Endothelial cell of umbilical vein (primary cell): ENCODE results near the gene ATPAF1. TPM values are rescaled to one million over a fixed set of nuclear protein-coding genes. Genes with fewer than 3 reads are reported as not detected.

Source experiments
- BruUV-seq: library from RNA; stranded (reverse); fragments of 400-500 nt; replicated peaks from 2 replicates; lab custom pipeline; 2021; lab: Mats Ljungman, UMichigan
- CTCF ChIA-PET: fragments of 300-600, 350-600 bp; sonication (Branson Sonifier 250); formaldehyde crosslinking; loops from one replicate; lab custom pipeline; 2021; ENCODE audit warnings: antibody characterized with exemption, inconsistent platforms; lab: Charles Lee
- POLR2A ChIA-PET: fragments of 300-600, 350-600 bp; sonication (Branson Sonifier 250); formaldehyde crosslinking; loops from one replicate; lab custom pipeline; 2021; ENCODE audit warnings: antibody characterized with exemption, inconsistent platforms; lab: Charles Lee
- DNase-seq: peaks from one replicate; pipeline ENCODE4 v3.0.0-alpha.2; 2011; ENCODE audit warnings: low read depth, low spot score
- FAIRE-seq: peaks from 2 replicates; lab custom pipeline; 2011; peaks lifted over from hg19 to GRCh38; lab: Jason Lieb, UNC
- H2AFZ ChIP-seq: 2 replicates; pipeline ENCODE4 v1.6.0; 2012; ENCODE audit warnings: low read depth, low read length, control low read depth, inconsistent platforms
- H3K27ac ChIP-seq: 2 replicates; pipeline ENCODE4 v1.5.1; 2011; ENCODE audit warnings: low read depth, mild to moderate bottlenecking, control low read depth, low read length, moderate library complexity; ENCODE audit not compliant: insufficient read depth
- H3K27me3 ChIP-seq, 2 experiments: 2 replicates each; pipeline versions ENCODE4 v1.6.0 to v1.6.1; 2011; ENCODE audit warnings: low read length in 2 of 2, mixed read lengths in 1 of 2; ENCODE audit not compliant: control insufficient read depth in 2 of 2, insufficient read depth in 2 of 2
- H3K36me3 ChIP-seq, 2 experiments: 2 replicates in 1 of 2; 3 replicates in 1 of 2; pipeline ENCODE4 v1.5.1; 2011; ENCODE audit warnings: low read length in 2 of 2, mild to moderate bottlenecking in 1 of 2, moderate library complexity in 1 of 2; ENCODE audit not compliant: control insufficient read depth in 2 of 2, insufficient read depth in 2 of 2; ENCODE audit errors: extremely low read depth in 1 of 2
- H3K4me1 ChIP-seq: 3 replicates; pipeline ENCODE4 v1.5.1; 2011; ENCODE audit warnings: mild to moderate bottlenecking, low read length; ENCODE audit not compliant: control insufficient read depth, insufficient read depth; ENCODE audit errors: extremely low read depth
- H3K4me2 ChIP-seq: 2 replicates; pipeline ENCODE4 v1.6.1; 2011; ENCODE audit warnings: low read length, control low read depth, mixed read lengths; ENCODE audit not compliant: insufficient read depth
- H3K4me3 ChIP-seq, 3 experiments: fragments of 200-600 bp in 1 of 3; sonication (generic), shearing (Covaris generic) in 1 of 3; replicated peaks in 1 of 3; 2 replicates each; pipeline ENCODE4 v1.5.1; 2011 to 2016; ENCODE audit warnings: control low read depth in 3 of 3, low read length in 3 of 3, mild to moderate bottlenecking in 2 of 3, inconsistent platforms in 1 of 3, low read depth in 1 of 3, moderate library complexity in 1 of 3; ENCODE audit not compliant: insufficient read depth in 1 of 3
- H3K79me2 ChIP-seq: 2 replicates; pipeline ENCODE4 v1.6.0; 2012; ENCODE audit warnings: low read length, inconsistent platforms; ENCODE audit not compliant: control insufficient read depth, insufficient read depth
- H3K9ac ChIP-seq: replicated peaks from 2 replicates; pipeline ENCODE3; 2011; ENCODE audit warnings: low read length, control low read depth; ENCODE audit not compliant: insufficient read depth; ENCODE audit errors: extremely low read depth
- H3K9me1 ChIP-seq: replicated peaks from 3 replicates; pipeline ENCODE4 v1.6.0; 2011; ENCODE audit warnings: mild to moderate bottlenecking, low read length; ENCODE audit not compliant: control insufficient read depth, insufficient read depth; ENCODE audit errors: extremely low read depth
- H3K9me3 ChIP-seq: replicated peaks from 2 replicates; pipeline ENCODE4 v1.5.1; 2012; ENCODE audit warnings: low read length, inconsistent platforms; ENCODE audit not compliant: control insufficient read depth, insufficient read depth
- H4K20me1 ChIP-seq: replicated peaks from 2 replicates; pipeline ENCODE3; 2011; ENCODE audit warnings: mild to moderate bottlenecking, low read length; ENCODE audit not compliant: control insufficient read depth, insufficient read depth; ENCODE audit errors: extremely low read depth
- CTCF ChIP-seq, 2 donors: IDR thresholded peaks; 1 replicate in 1 of 2; 2 replicates in 1 of 2; pipeline ENCODE4 v1.5.1; 2011; ENCODE audit warnings: low read length in 2 of 2, mild to moderate bottlenecking in 2 of 2, moderate library complexity in 2 of 2, control low read depth in 1 of 2, inconsistent platforms in 1 of 2, low read depth in 1 of 2; ENCODE audit not compliant: insufficient read depth in 1 of 2; ENCODE audit errors: extremely low read depth in 1 of 2
- EZH2 ChIP-seq: IDR thresholded peaks from 2 replicates; pipeline ENCODE4 v1.6.1; 2012; ENCODE audit warnings: borderline replicate concordance, low read depth, mild to moderate bottlenecking, moderate library complexity, low read length, inconsistent platforms; ENCODE audit not compliant: severe bottlenecking
- FOS ChIP-seq: IDR thresholded peaks from 2 replicates; pipeline ENCODE4 v1.6.1; 2011; ENCODE audit warnings: mild to moderate bottlenecking, low read length, moderate library complexity, borderline replicate concordance; ENCODE audit not compliant: insufficient read depth
- GATA2 ChIP-seq: IDR thresholded peaks from 2 replicates; pipeline ENCODE4 v1.7.0; 2011; ENCODE audit warnings: low read depth, mild to moderate bottlenecking, moderate library complexity, mixed read lengths, low read length; ENCODE audit not compliant: insufficient read length, insufficient read depth
- JUN ChIP-seq: IDR thresholded peaks from 2 replicates; pipeline ENCODE4 v1.6.1; 2011; ENCODE audit warnings: borderline replicate concordance, low read depth; ENCODE audit not compliant: insufficient read length, insufficient read depth
- MAX ChIP-seq: IDR thresholded peaks from 2 replicates; pipeline ENCODE4 v1.6.1; 2011; ENCODE audit not compliant: insufficient read depth, insufficient read length
- MYC ChIP-seq: IDR thresholded peaks from one replicate; pipeline ENCODE4 v1.6.1; 2011; ENCODE audit warnings: mild to moderate bottlenecking, low read depth, low read length
- POLR2A ChIP-seq: IDR thresholded peaks from 2 replicates; pipeline ENCODE4 v1.6.1; 2012; ENCODE audit warnings: low read depth, mild to moderate bottlenecking, control low read depth, low read length
- POLR2AphosphoS5 ChIP-seq: IDR thresholded peaks from 2 replicates; pipeline ENCODE4 v1.6.1; 2012; ENCODE audit warnings: low read depth, mild to moderate bottlenecking, control low read depth, low read length, moderate library complexity; ENCODE audit not compliant: insufficient read depth
- dilution Hi-C: fragments of 300-500 bp; cut with MboI; formaldehyde crosslinking; loops from one replicate; pipeline ENCODE4 v1.15.0; 2019; ENCODE audit warnings: low sequenced_read_pairs; ENCODE audit not compliant: extremely low pct_ligation_motif_present
- intact Hi-C: fragments of 100-400 bp; cut with micrococcal nuclease; formaldehyde crosslinking; loops from one replicate; pipeline ENCODE4 v1.10.0; 2022
- polyA plus RNA-seq, 4 experiments: library from polyadenylated mRNA; depleted of rRNA in 3 of 4; stranded (reverse) in 3 of 4; unstranded in 1 of 4; fragments of >200 nt; gene quantifications; 2 replicates each; pipeline versions ENCODE4 v1.2.1 to v1.2.3, GENCODE V29; 2011 to 2012; ENCODE audit warnings: missing spikeins in 1 of 4
- total RNA-seq: library from RNA; stranded (reverse); gene quantifications from 2 replicates; pipeline ENCODE4 v1.2.3, GENCODE V29; 2021

Gene ATPAF1
- total and polyA plus RNA-seq, 2 donors (not counting 3 experiments of a cell fraction or from before 2014, with no cell fraction given) = 28.3 to 29.6 TPM

GRCh38 chr1:46635205-46635604 lies 33.0 kb downstream of the ATPAF1 start:
- no peak for DNase-seq
- POLR2A ChIA-PET = no interaction called here
- peaks cover 0 to 12% of the 10 kb centered on the region in 2 experiments for H3K36me3 ChIP-seq
- H3K4me1 ChIP-seq = no peaks in the 10 kb centered on the region
- dilution Hi-C loops = no loop called here
- H2AFZ ChIP-seq = no peak overlapping the region
- no peak overlapping the region for H3K9ac ChIP-seq
- intact Hi-C loops = no loop called here
- H4K20me1 ChIP-seq = no peaks in the 10 kb centered on the region
- H3K4me2 ChIP-seq = no peak overlapping the region
- no TSS peak for BruUV-seq
- no peak overlapping the region for H3K4me3 ChIP-seq
- no peaks in the 10 kb centered on the region for H3K79me2 ChIP-seq
- TF ChIP-seq MYC (no peak), JUN (no peak), MAX (no peak), FOS (no peak), POLR2A (no peak), POLR2AphosphoS5 (no peak), CTCF (IDR thresholded peaks at IDR 0.05; ENCODE audit: extremely low read depth in 1 of 2, insufficient read depth in 1 of 2, low read depth in 1 of 2, low read length in 2 of 2) (no peak), EZH2 (no peak), GATA2 (no peak)
- FAIRE-seq = no peak
- H3K27ac ChIP-seq = no peak overlapping the region
- no peaks in the 10 kb centered on the region for H3K9me1 ChIP-seq
- CTCF ChIA-PET = interaction anchor here (1.7 kb wide), 1 partner anchor 8 kb away, joined by 6 read pairs; no protein-coding TSS in a partner anchor
- H3K9me3 ChIP-seq = no peaks in the 10 kb centered on the region
- no peaks in the 10 kb centered on the region for H3K27me3 ChIP-seq
